ENCODE measurements around the gene HYAL1.

HYAL1 gene

DNA sequence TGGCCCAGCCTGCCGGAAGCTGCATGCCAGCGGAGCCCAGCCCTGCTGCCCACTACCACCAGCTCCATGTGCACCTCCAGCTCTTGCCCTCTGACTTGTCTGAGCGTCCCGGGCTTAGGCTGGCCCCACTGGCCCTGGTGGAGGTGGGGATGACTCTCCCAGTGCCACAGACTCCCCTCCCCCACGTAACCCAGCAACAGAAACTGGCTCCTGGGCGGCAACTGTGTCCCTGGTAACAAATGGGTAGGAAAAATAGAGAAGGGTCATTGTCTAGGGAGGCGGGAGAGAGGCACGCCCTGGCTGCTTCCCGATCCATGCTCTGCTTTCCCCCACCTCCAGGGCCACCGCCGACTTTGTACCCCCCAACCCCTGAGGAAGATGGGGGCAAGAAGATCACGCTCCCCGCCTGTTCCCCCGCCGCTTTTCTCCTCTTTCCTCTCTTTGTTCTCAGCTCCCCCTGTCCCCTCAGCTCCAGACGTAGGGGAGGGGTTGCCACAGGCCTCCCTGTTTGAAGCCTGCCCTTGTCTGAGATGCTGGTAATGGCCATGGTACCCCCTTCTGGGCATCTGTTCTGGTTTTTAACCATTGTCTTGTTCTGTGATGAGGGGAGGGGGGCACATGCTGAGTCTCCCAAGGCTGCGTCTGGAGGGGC lies 45.2 kb downstream of the HYAL1 start:
- no peak for DNase-seq

DNA sequence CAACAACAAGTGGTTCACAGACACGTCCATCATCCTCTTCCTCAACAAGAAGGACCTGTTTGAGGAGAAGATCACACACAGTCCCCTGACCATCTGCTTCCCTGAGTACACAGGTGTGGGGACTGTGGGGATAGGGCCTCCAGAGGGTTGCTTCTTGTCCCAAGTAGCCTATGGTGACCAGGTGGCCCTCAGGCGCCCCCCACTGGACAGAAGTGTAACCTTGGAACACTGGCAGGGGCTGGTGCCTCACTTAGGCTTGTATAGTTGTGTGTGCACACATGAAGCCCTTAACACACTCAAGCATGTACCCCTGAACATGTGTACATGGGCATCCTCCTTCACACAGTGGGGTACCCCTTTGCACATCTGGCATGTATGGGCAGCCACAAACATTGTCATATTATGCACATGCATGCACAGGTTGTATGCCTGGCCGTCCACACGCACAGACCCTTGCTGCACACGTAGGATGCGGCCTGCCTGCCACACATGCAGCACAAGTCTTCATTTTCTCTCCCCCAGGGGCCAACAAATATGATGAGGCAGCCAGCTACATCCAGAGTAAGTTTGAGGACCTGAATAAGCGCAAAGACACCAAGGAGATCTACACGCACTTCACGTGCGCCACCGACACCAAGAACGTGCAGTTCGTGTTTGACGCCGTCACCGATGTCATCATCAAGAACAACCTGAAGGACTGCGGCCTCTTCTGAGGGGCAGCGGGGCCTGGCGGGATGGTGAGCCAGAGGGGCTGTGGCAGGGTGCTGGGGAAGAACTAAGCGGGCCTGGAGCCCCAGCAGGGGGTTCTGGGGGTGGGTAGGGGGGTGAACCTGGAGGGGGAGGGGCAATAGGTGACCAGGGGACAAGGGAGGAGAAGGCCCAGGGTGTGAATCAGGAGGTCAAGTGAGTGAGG lies 46.1 kb downstream of the HYAL1 start:
- DNase-seq: peak; percentile 66

DNA sequence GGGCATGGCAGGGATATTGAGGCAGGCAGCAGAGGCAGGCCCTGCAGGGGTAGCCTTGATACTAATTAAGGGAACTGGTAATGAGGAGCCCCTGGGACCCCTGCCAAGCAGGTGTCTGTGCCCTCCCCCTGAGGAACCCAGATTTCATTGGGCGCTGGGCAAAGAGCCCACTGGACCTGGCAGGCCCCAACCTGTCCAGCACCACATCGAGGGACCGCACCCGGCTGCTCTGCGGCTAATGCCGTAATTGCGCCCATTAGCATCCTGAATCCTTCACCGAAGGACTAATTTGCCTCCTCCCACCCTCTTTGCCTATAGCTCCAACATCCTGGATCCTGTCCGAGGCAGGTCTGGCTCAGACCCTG lies 48.1 kb downstream of the HYAL1 start:
- DNase-seq: no peak

DNA sequence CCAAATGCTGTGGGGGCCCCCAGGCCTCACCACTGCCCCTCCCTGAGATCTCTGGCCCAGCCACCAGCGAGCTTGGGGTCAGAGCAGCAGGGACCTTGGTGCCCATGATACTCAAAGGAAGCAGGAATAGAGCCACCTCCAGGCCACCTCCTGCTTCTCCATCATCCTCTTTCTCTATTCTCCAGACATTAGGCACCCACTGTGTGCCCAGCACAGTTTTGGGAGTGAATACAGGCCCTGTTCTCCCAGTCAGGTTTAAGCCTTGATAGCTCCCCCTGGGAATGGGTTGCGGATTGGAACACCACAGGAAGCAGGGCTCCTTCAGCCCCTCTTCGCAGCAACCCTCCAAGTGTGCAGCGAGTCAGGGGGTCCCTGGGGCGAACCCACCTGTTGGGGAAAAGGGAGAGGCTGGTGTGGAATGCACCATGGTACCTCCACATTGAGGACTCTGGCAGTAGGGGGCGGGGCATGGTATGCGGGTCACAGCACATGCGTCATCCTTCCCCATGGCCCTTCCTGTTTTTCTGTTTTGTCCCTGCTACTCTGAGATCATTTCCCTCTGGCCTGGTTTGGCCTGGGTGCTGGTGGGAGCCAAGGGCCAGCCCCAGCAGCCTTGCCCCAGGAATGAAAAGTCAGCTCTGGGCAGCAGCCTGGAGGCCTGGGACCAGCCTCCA lies 48.7 kb downstream of the HYAL1 start:
- DNase-seq: no peak

GRCh38 chr3:50251220-50251619 lies 52.2 kb downstream of the HYAL1 start:
- peak; percentile 74 for DNase-seq

DNA sequence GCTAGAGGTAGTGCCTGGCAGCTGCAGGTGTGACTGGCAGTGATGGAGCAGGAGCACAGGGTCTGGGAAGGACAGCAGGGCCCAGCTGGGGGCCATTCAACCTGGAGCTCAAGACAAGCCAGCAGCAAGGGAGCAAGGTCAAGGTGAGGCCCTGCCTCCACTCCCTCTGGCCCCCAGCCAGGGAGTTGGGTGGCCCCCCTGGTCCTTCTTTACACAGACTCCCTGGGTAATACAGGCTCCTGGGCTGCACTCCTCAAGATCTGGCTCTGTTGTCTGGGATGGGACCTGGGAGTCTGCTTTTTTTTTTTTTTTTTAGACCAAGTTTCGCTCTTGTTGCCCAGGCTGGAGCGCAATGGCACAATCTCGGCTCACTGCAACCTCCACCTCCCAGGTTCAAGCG lies 52.9 kb downstream of the HYAL1 start:
- no peak for DNase-seq
